ENCODE results near the gene SERP2. TPM values are rescaled to one million over a fixed set of nuclear protein-coding genes. Genes with fewer than 3 reads are reported as not detected.

The SERP2 gene
- total RNA-seq, 5 donors from 2014 or later (not counting 1 experiment from before 2014, with no cell fraction given), result 0.44 to 0.65 (median 0.47) TPM; not detected in 2

GRCh38 chr13:44439452-44440024 is 65.9 kb downstream of the SERP2 start:
- 35% methylated on average over 3 of the region's 4 CpGs for WGBS (ENCODE audit: insufficient coverage)
- POLR2A ChIA-PET, result no interaction called here
- DNase-seq, result no peak
- Histone ChIP-seq H3K27me3 (replicated peaks in 1 of 2; ENCODE audit: control insufficient read depth in 2 of 2, extremely low read depth in 1 of 2, insufficient read depth in 2 of 2, low read length in 1 of 2) (peaks cover 0 to 14% of the 10 kb centered on the region in 2 experiments), H3K9me3 (no peaks in the 10 kb centered on the region), H3K27ac (ENCODE audit: low read length) (no peak overlapping the region), H3K4me1 (ENCODE audit: control insufficient read depth in 1 of 2, extremely low read depth in 1 of 2, insufficient read depth in 2 of 2, low read length in 2 of 2) (peaks cover 2 to 21% of the 10 kb centered on the region in 2 experiments), H3K4me3 (ENCODE audit: control insufficient read depth in 1 of 2, extremely low read depth in 1 of 2, low read length in 1 of 2) (no peak overlapping the region), H3K36me3 (ENCODE audit: control insufficient read depth in 2 of 2, extremely low read depth in 1 of 2, insufficient read depth in 1 of 2, low read length in 1 of 2) (no peaks in the 10 kb centered on the region)
- CTCF ChIA-PET, result interaction anchor here (0.7 to 5.4 kb wide), 15 partner anchors 12 to 542 kb away, joined by 3 to 48 read pairs (median 3); no protein-coding TSS in a partner anchor
- no peak for ATAC-seq (replicated peaks in 1 of 4)
- H3K27ac Mint-ChIP-seq, result no peak overlapping the region
- peaks cover 10% of the 10 kb centered on the region for H3K36me3 Mint-ChIP-seq
- H3K4me1 Mint-ChIP-seq, result peaks cover 29 to 32% (median 30%) of the 10 kb centered on the region in 3 donors
- H3K4me3 Mint-ChIP-seq, result no peak overlapping the region
- H3K9me3 Mint-ChIP-seq, result no peaks in the 10 kb centered on the region
- peaks cover 0 to 17% of the 10 kb centered on the region in 2 donors for H3K27me3 Mint-ChIP-seq

DNA sequence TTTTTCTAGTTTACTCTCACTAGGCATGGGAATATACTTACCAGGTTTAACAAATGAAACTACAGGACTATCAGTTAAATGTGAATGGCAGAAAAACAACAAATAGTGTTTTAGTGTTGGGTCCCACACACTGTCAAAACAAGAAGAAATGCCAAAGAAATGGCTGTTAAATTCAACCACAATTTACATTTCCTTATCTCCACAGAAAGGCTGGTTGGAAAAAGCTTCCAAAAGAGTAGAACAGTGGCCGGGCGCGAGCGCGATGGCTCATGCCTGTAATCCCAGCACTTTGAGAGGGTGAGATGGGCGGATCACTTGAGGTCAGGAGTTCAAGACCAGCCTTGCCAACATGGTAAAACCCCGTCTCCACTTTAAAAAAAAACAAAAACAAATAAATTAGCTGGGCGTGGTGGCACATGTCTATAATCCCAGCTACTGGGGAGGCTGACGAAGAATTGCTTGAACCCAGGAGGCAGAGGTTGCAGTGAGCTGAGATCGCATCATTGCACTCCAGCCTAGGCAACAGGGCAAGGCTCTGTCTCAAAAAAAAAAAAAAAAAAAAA is 66.5 kb downstream of the SERP2 start:
- 100% methylated on average over 5 of the region's 10 CpGs for WGBS (ENCODE audit: insufficient coverage)
- POLR2A ChIA-PET, result interaction anchor here in 1 of 2 donors (0.7 kb wide), 1 partner anchor 1552 kb away, joined by 7 read pairs; no protein-coding TSS in a partner anchor
- H3K4me1 Mint-ChIP-seq, result peaks cover 26% of the 10 kb centered on the region in 3 donors
- H3K27me3 Mint-ChIP-seq, result peaks cover 0 to 17% of the 10 kb centered on the region in 2 donors
- H3K4me3 Mint-ChIP-seq, result no peak overlapping the region
- H3K4me1 ChIP-seq (ENCODE audit: control insufficient read depth in 1 of 2, extremely low read depth in 1 of 2, insufficient read depth in 2 of 2, low read length in 2 of 2), result peaks cover 2 to 19% of the 10 kb centered on the region in 2 experiments
- peaks cover 0 to 14% of the 10 kb centered on the region in 2 experiments for H3K27me3 ChIP-seq (replicated peaks in 1 of 2; ENCODE audit: control insufficient read depth in 2 of 2, extremely low read depth in 1 of 2, insufficient read depth in 2 of 2, low read length in 1 of 2)
- H3K27ac Mint-ChIP-seq, result no peak overlapping the region
- H3K9me3 Mint-ChIP-seq, result no peaks in the 10 kb centered on the region
- ATAC-seq (replicated peaks in 1 of 4) (no peak), DNase-seq (no peak)
- no peaks in the 10 kb centered on the region for H3K9me3 ChIP-seq
- H3K36me3 Mint-ChIP-seq, result peaks cover 8% of the 10 kb centered on the region
- CTCF ChIA-PET, result interaction anchor here (0.6 to 3.2 kb wide), 7 partner anchors 194 to 540 kb away, joined by 3 to 22 read pairs (median 6); no protein-coding TSS in a partner anchor
- H3K4me3 ChIP-seq (ENCODE audit: control insufficient read depth in 1 of 2, extremely low read depth in 1 of 2, low read length in 1 of 2), result no peak overlapping the region
- no peaks in the 10 kb centered on the region for H3K36me3 ChIP-seq (ENCODE audit: control insufficient read depth in 2 of 2, extremely low read depth in 1 of 2, insufficient read depth in 1 of 2, low read length in 1 of 2)
- H3K27ac ChIP-seq (ENCODE audit: low read length), result no peak overlapping the region

Other genes with a start within 250 kb of the SERP2 start
- 10 to 100 TPM; 32.5 to 40.4 (median 36.4) TPM for gene TSC22D1, start 202.5 kb downstream of the SERP2 start, total RNA-seq

Measured in T-cell (primary cell).